Measurements from ENCODE around the gene IGSF9B. TPM values are rescaled to one million over a fixed set of nuclear protein-coding genes. Genes with fewer than 3 reads are reported as not detected.
A peak's percentile ranks its signal among the peaks of the same experiment; 100 is the strongest.

Gene IGSF9B
- total RNA-seq, 4 donors from 2014 or later, result 5.2 to 14.5 (median 8.0) TPM

GRCh38 chr11:133902506-133902905 lies 54.3 kb downstream of the IGSF9B start:
- TF ChIP-seq POLR2A (IDR thresholded peaks at IDR 0.05) (no peak), CTCF (IDR thresholded peaks at IDR 0.05) (no peak)
- no peak overlapping the region for H3K4me3 ChIP-seq (ENCODE audit: low read depth, poor library complexity, severe bottlenecking)
- 88 to 90% methylated on average over 4 of the region's 4 CpGs for WGBS, 2 donors
- DNase-seq (ENCODE audit: low spot score in 2 of 2), result peak in 1 of 2 donors; percentile 34
- intact Hi-C loops (cut with DNase I; ENCODE audit: low total_unique reads), result no loop called here

GRCh38 chr11:133901999-133902398 lies 54.8 kb downstream of the IGSF9B start:
- H3K4me3 ChIP-seq (ENCODE audit: low read depth, poor library complexity, severe bottlenecking), result no peak overlapping the region
- TF ChIP-seq POLR2A (IDR thresholded peaks at IDR 0.05), result no peak
- TF ChIP-seq CTCF (IDR thresholded peaks at IDR 0.05), result no peak
- intact Hi-C loops (cut with DNase I; ENCODE audit: low total_unique reads), result no loop called here
- 90 to 96% methylated on average over 3 of the region's 3 CpGs for WGBS, 2 donors
- DNase-seq (ENCODE audit: low spot score in 2 of 2), result peak in 1 of 2 donors; percentile 7

GRCh38 chr11:133901316-133901715 lies 55.5 kb downstream of the IGSF9B start:
- intact Hi-C loops (cut with DNase I; ENCODE audit: low total_unique reads), result no loop called here
- WGBS, 2 donors, result 90 to 93% methylated on average over 7 of the region's 7 CpGs
- H3K4me3 ChIP-seq (ENCODE audit: low read depth, poor library complexity, severe bottlenecking), result no peak overlapping the region
- DNase-seq (ENCODE audit: low spot score in 2 of 2), result peak in 1 of 2 donors; percentile 39
- no peak for TF ChIP-seq POLR2A (IDR thresholded peaks at IDR 0.05)
- no peak for TF ChIP-seq CTCF (IDR thresholded peaks at IDR 0.05)

- no peak overlapping the region for H3K4me3 ChIP-seq (ENCODE audit: low read depth, poor library complexity, severe bottlenecking)
- intact Hi-C loops (cut with DNase I; ENCODE audit: low total_unique reads), result no loop called here
- peak in 1 of 2 donors; percentile 65 for DNase-seq (ENCODE audit: low spot score in 2 of 2)
- WGBS, 2 donors, result 85 to 87% methylated on average over 9 of the region's 9 CpGs
- TF ChIP-seq POLR2A (IDR thresholded peaks at IDR 0.05) (no peak), CTCF (IDR thresholded peaks at IDR 0.05) (no peak)
Measured at GRCh38 chr11:133900176-133901105, 56.3 kb downstream of the IGSF9B start.

GRCh38 chr11:133898770-133899115 lies 58.0 kb downstream of the IGSF9B start:
- intact Hi-C loops (cut with DNase I; ENCODE audit: low total_unique reads), result no loop called here
- 89 to 90% methylated on average over 5 of the region's 5 CpGs for WGBS, 2 donors
- DNase-seq (ENCODE audit: low spot score in 2 of 2), result peak in 1 of 2 donors; percentile 45
- TF ChIP-seq CTCF (IDR thresholded peaks at IDR 0.05) (no peak), POLR2A (IDR thresholded peaks at IDR 0.05) (no peak)
- H3K4me3 ChIP-seq (ENCODE audit: low read depth, poor library complexity, severe bottlenecking), result no peak overlapping the region

Data from lower leg skin (tissue), 4 donors.